HepG2 (cell line): ENCODE data around the gene UXS1. TPM values are rescaled to one million over a fixed set of nuclear protein-coding genes. Genes with fewer than 3 reads are reported as not detected.

Experiments used
- ATAC-seq: fragments of 200-7000 bp; cut with Tn5 transposase; 3 replicates; pipeline ENCODE4 v1.9.1; 2020; ENCODE audit warnings: mild to moderate bottlenecking, moderate library complexity
- BruUV-seq: library from RNA; stranded (reverse); fragments of 400-500 nt; replicated peaks from 2 replicates; lab custom pipeline; 2021; lab: Mats Ljungman, UMichigan
- CTCF ChIA-PET: fragments of 300-600 bp; formaldehyde crosslinking; extraction: SDS; loops from one replicate; lab custom pipeline; 2021; ENCODE audit warnings: low total read pairs, inconsistent platforms, low intra/inter-chr PET ratio; lab: Yijun Ruan, JAX
- POLR2A ChIA-PET: fragments of 350-600 bp; sonication (Branson Sonifier 250); formaldehyde crosslinking; loops from one replicate; lab custom pipeline; 2020; ENCODE audit warnings: antibody characterized with exemption, inconsistent platforms; lab: Yijun Ruan, JAX
- DNase-seq: peaks from one replicate; pipeline ENCODE4 v3.0.0-alpha.2; 2015; ENCODE audit warnings: low spot score
- FAIRE-seq: peaks from 3 replicates; lab custom pipeline; 2011; peaks lifted over from hg19 to GRCh38; lab: Jason Lieb, UNC
- H2AFZ ChIP-seq: one replicate; pipeline ENCODE4 v1.6.1; 2011; ENCODE audit warnings: low read length, inconsistent platforms
- H3K27ac ChIP-seq: fragments of 300-600 bp; 3 replicates; pipeline ENCODE4 v1.8.0; 2011; ENCODE audit warnings: mixed run types, mild to moderate bottlenecking, mixed read lengths, low read length, inconsistent platforms; ENCODE audit not compliant: insufficient read depth; ENCODE audit errors: extremely low read length
- H3K27me3 ChIP-seq, 2 experiments: fragments of 200-600 bp in 1 of 2; 2 replicates in 1 of 2; 3 replicates in 1 of 2; pipeline versions ENCODE4 v1.6.0 to v1.8.0; 2011; ENCODE audit warnings: low read length in 2 of 2, mild to moderate bottlenecking in 2 of 2, moderate library complexity in 2 of 2, inconsistent platforms in 1 of 2; ENCODE audit not compliant: insufficient read depth in 2 of 2, control insufficient read depth in 1 of 2
- H3K36me3 ChIP-seq, 2 experiments: fragments of 200-600 bp in 1 of 2; replicated peaks in 1 of 2; 2 replicates in 1 of 2; 3 replicates in 1 of 2; pipeline versions ENCODE4 v1.5.1 to v1.8.0; 2011; ENCODE audit warnings: low read length in 2 of 2, inconsistent platforms in 1 of 2; ENCODE audit not compliant: insufficient read depth in 2 of 2, control insufficient read depth in 1 of 2
- H3K4me1 ChIP-seq: 2 replicates; pipeline ENCODE4 v1.5.1; 2012; ENCODE audit warnings: low read length, inconsistent platforms; ENCODE audit not compliant: insufficient read depth
- H3K4me2 ChIP-seq: 2 replicates; pipeline ENCODE4 v1.6.0; 2011; ENCODE audit warnings: low read depth, low read length, inconsistent platforms
- H3K4me3 ChIP-seq, 3 experiments: fragments of 200-600 bp in 1 of 3; sonication (generic), shearing (Covaris generic) in 1 of 3; replicated peaks in 1 of 3; 2 replicates each; pipeline ENCODE4 v1.5.1; 2011 to 2016; ENCODE audit warnings: low read length in 3 of 3, inconsistent platforms in 2 of 3, low read depth in 2 of 3, mild to moderate bottlenecking in 2 of 3, control low read depth in 1 of 3, mixed read lengths in 1 of 3; ENCODE audit not compliant: insufficient read depth in 1 of 3
- H3K79me2 ChIP-seq: one replicate; pipeline ENCODE4 v1.6.1; 2011; ENCODE audit warnings: low read length, inconsistent platforms; ENCODE audit not compliant: insufficient read depth
- H3K9ac ChIP-seq: 2 replicates; pipeline ENCODE4 v1.6.0; 2011; ENCODE audit warnings: mild to moderate bottlenecking, low read depth, low read length, inconsistent platforms; ENCODE audit not compliant: insufficient read depth
- H3K9me3 ChIP-seq: 2 replicates; pipeline ENCODE4 v1.5.1; 2012; ENCODE audit warnings: mild to moderate bottlenecking, low read length
- H4K20me1 ChIP-seq: 2 replicates; pipeline ENCODE4 v1.6.0; 2011; ENCODE audit warnings: inconsistent platforms, mild to moderate bottlenecking, low read length, moderate library complexity; ENCODE audit not compliant: insufficient read depth
- CEBPG ChIP-seq: IDR thresholded peaks from 2 replicates; pipeline ENCODE4 v1.6.1; 2016
- FOXK2 ChIP-seq: fragments of 450-650 bp; IDR thresholded peaks from 2 replicates; pipeline ENCODE4 v1.6.1; 2016
- GTF3A ChIP-seq: sonication (generic); formaldehyde crosslinking; conservative IDR thresholded peaks from 2 replicates; pipeline ENCODE4 v1.4.0; 2020; ENCODE audit warnings: mild to moderate bottlenecking, missing genetic modification reagents
- IRX3 ChIP-seq: sonication (generic); formaldehyde crosslinking; IDR thresholded peaks from 2 replicates; pipeline ENCODE4 v1.8.1; 2023; ENCODE audit warnings: mild to moderate bottlenecking, low read depth, missing genetic modification reagents, borderline replicate concordance
- KDM1A ChIP-seq: IDR thresholded peaks from 2 replicates; pipeline ENCODE4 v1.6.1; 2016; ENCODE audit warnings: missing compliant biosample characterization
- KDM3A ChIP-seq: IDR thresholded peaks from 2 replicates; pipeline ENCODE4 v1.6.1; 2018; ENCODE audit warnings: low read depth, missing compliant biosample characterization
- NFATC3 ChIP-seq: sonication (generic); formaldehyde crosslinking; IDR thresholded peaks from 2 replicates; pipeline ENCODE4 v1.5.1; 2020; ENCODE audit warnings: mild to moderate bottlenecking, missing genetic modification reagents
- PAX8 ChIP-seq: sonication (generic); formaldehyde crosslinking; IDR thresholded peaks from 2 replicates; pipeline ENCODE4 v1.8.0; 2022; ENCODE audit warnings: mild to moderate bottlenecking, missing genetic modification reagents, borderline replicate concordance
- RORA ChIP-seq: sonication (generic); formaldehyde crosslinking; IDR thresholded peaks from 2 replicates; pipeline ENCODE4 v1.5.0; 2020; ENCODE audit warnings: mild to moderate bottlenecking, missing genetic modification reagents, moderate library complexity
- TCF7 ChIP-seq: sonication (generic); IDR thresholded peaks from 2 replicates; pipeline ENCODE4 v1.6.1; 2016; ENCODE audit warnings: antibody characterized with exemption, low read depth
- ZNF432 ChIP-seq: sonication (generic); formaldehyde crosslinking; IDR thresholded peaks from 2 replicates; pipeline ENCODE4 v1.5.0; 2020; ENCODE audit warnings: missing genetic modification reagents, mild to moderate bottlenecking, borderline replicate concordance
- ZNF549 ChIP-seq: sonication (generic); formaldehyde crosslinking; IDR thresholded peaks from 2 replicates; pipeline ENCODE4 v1.5.0; 2020; ENCODE audit warnings: missing genetic modification reagents
- ZNF850 ChIP-seq: sonication (generic); formaldehyde crosslinking; conservative IDR thresholded peaks from 2 replicates; pipeline ENCODE4 v1.9.0; 2021; ENCODE audit warnings: mild to moderate bottlenecking, missing genetic modification reagents
- WGBS: methylation state at CpG from one replicate; pipeline ENCODE4 v1.1.6; 2017; ENCODE audit warnings: low lambda C conversion rate; 5-methylcytosine and 5-hydroxymethylcytosine counted together
- in situ Hi-C: cut with HindIII; loops from 2 replicates; pipeline ENCODE4 v1.10.0; 2017; ENCODE audit warnings: low pct_unique_long_range_greater_than_20kb; ENCODE audit not compliant: extremely low pct_ligation_motif_present
- intact Hi-C: fragments of 100-400 bp; cut with micrococcal nuclease; formaldehyde crosslinking; loops from one replicate; pipeline ENCODE4 v1.10.0; 2022; ENCODE audit not compliant: unreplicated experiment
- polyA plus RNA-seq, 8 experiments: library from polyadenylated mRNA; depleted of rRNA in 3 of 8; stranded (reverse) in 7 of 8; unstranded in 1 of 8; fragments of >200 nt; fragmentation: Illumina TruSeq in 4 of 8; extraction: Trizol in 4 of 8; gene quantifications; 2 replicates each; pipeline versions ENCODE4 v1.2.1 to v1.2.3, GENCODE V29; 2011 to 2016; ENCODE audit warnings: low read depth in 4 of 8, missing spikeins in 1 of 8, mixed read lengths in 1 of 8; ENCODE audit not compliant: insufficient read depth in 1 of 8
- total RNA-seq, 5 experiments: library from RNA; depleted of rRNA; stranded (reverse); fragments of >200 nt; fragmentation: Illumina TruSeq; extraction: Trizol; gene quantifications; 2 replicates each; pipeline ENCODE4 v1.2.3, GENCODE V29; 2016; ENCODE audit warnings: low read depth in 1 of 5
- TF ChIP-seq, protein P1 (sequence below): sonication (generic); formaldehyde crosslinking; IDR thresholded peaks from 2 replicates; pipeline ENCODE4 v1.5.0; 2020; ENCODE audit warnings: missing genetic modification reagents, mild to moderate bottlenecking, borderline replicate concordance
- TF ChIP-seq, protein P2 (sequence below): fragments of 450-650 bp; IDR thresholded peaks from 2 replicates; pipeline ENCODE4 v1.6.1; 2016
- TF ChIP-seq, protein P3 (sequence below): IDR thresholded peaks from 2 replicates; pipeline ENCODE4 v1.6.1; 2018; ENCODE audit warnings: missing genetic modification reagents

Gene UXS1
- total and polyA plus RNA-seq, 2 of the 13 experiments (the other 11 are each of a cell fraction or from before 2014, with no cell fraction given), result 53.3 to 110 TPM

DNA sequence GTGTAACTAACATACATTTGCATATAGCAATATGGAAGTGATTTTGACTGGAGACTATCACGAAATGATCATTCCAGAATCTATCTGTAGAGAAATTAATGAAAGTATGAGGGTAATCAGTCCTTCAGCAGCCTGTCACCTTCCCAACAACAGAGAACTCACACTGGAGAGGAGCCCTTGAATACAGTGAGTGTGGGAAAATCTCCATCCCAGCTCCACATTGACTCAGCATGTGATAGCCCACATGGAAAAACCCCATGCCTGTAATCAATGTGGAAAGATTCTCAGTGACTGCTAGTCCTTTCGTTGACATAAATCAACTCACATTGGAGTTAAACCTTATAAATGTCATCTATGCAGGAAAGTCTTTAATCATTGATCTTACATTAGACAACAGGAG is 13.1 kb upstream of the UXS1 start:
- DNase-seq (no peak), ATAC-seq (no peak), FAIRE-seq (no peak)
- Histone ChIP-seq H3K9me3 (no peaks in the 10 kb centered on the region), H3K4me1 (no peaks in the 10 kb centered on the region), H4K20me1 (no peaks in the 10 kb centered on the region), H3K27ac (no peak overlapping the region), H3K4me2 (no peak overlapping the region), H2AFZ (no peak overlapping the region), H3K27me3 (peaks cover 0 to 8% of the 10 kb centered on the region in 2 experiments; a peak in 3 of 5 replicates), H3K36me3 (no peaks in the 10 kb centered on the region), H3K4me3 (no peak overlapping the region), H3K9ac (no peak overlapping the region), H3K79me2 (no peaks in the 10 kb centered on the region)
- ChIA-PET CTCF (no interaction called here), POLR2A (no interaction called here)
- no TSS peak for BruUV-seq
- intact Hi-C loops (no loop called here), in situ Hi-C loops (no loop called here)
- 3% methylated on average over 2 of the region's 2 CpGs for WGBS
- no peak for TF ChIP-seq ZNF549
- TF ChIP-seq ZNF850 (CRISPR knock-in tag), result no peak
- TF ChIP-seq, protein P1, sequence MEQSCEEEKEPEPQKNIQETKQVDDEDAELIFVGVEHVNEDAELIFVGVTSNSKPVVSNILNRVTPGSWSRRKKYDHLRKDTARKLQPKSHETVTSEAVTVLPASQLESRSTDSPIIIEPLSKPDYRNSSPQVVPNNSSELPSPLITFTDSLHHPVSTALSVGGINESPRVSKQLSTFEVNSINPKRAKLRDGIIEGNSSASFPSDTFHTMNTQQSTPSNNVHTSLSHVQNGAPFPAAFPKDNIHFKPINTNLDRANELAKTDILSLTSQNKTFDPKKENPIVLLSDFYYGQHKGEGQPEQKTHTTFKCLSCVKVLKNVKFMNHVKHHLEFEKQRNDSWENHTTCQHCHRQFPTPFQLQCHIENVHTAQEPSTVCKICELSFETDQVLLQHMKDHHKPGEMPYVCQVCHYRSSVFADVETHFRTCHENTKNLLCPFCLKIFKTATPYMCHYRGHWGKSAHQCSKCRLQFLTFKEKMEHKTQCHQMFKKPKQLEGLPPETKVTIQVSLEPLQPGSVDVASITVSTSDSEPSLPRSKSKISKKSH (CRISPR knock-in tag), result no peak
- no peak for TF ChIP-seq CEBPG
- no peak for TF ChIP-seq TCF7

DNA sequence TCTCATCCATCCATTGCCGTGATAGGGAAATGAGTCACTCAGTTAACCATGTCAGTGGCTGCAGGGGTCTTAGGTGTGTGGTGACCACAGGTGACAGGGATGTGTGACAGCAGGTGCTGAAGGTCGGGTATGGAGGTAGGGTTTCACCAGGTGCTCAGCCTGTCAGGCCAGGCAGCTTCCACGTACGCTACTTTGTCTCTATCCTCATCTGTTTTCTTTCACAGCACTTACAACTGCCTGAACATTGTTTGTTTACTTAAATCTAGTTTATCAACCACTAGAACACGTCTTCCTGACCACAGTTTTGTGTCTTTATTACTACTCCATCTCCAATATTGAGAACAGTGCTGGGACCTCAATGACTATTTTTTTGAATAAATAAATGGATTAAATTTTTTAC is 11.4 kb upstream of the UXS1 start:
- Histone ChIP-seq H3K27me3 (peaks cover 0 to 5% of the 10 kb centered on the region in 2 experiments; a peak in 2 of 5 replicates), H4K20me1 (no peaks in the 10 kb centered on the region), H3K4me2 (no peak overlapping the region), H3K9me3 (no peaks in the 10 kb centered on the region), H3K9ac (no peak overlapping the region), H3K36me3 (no peaks in the 10 kb centered on the region), H3K4me3 (no peak overlapping the region), H3K79me2 (no peaks in the 10 kb centered on the region), H3K4me1 (no peaks in the 10 kb centered on the region)
- no peak for DNase-seq
- no peak for FAIRE-seq
- intact Hi-C loops (no loop called here), in situ Hi-C loops (no loop called here)
- BruUV-seq, result no TSS peak
- ChIA-PET POLR2A (no interaction called here), CTCF (no interaction called here)
- no peak for ATAC-seq
- 25% methylated on average over 4 of the region's 5 CpGs for WGBS
- TF ChIP-seq KDM1A, result no peak
- no peak for TF ChIP-seq ZNF432 (CRISPR knock-in tag)
- TF ChIP-seq, protein P2, sequence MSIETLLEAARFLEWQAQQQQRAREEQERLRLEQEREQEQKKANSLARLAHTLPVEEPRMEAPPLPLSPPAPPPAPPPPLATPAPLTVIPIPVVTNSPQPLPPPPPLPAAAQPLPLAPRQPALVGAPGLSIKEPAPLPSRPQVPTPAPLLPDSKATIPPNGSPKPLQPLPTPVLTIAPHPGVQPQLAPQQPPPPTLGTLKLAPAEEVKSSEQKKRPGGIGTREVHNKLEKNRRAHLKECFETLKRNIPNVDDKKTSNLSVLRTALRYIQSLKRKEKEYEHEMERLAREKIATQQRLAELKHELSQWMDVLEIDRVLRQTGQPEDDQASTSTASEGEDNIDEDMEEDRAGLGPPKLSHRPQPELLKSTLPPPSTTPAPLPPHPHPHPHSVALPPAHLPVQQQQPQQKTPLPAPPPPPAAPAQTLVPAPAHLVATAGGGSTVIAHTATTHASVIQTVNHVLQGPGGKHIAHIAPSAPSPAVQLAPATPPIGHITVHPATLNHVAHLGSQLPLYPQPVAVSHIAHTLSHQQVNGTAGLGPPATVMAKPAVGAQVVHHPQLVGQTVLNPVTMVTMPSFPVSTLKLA, result no peak
- TF ChIP-seq PAX8 (CRISPR knock-in tag), result no peak
- TF ChIP-seq, protein P3, sequence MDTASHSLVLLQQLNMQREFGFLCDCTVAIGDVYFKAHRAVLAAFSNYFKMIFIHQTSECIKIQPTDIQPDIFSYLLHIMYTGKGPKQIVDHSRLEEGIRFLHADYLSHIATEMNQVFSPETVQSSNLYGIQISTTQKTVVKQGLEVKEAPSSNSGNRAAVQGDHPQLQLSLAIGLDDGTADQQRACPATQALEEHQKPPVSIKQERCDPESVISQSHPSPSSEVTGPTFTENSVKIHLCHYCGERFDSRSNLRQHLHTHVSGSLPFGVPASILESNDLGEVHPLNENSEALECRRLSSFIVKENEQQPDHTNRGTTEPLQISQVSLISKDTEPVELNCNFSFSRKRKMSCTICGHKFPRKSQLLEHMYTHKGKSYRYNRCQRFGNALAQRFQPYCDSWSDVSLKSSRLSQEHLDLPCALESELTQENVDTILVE (CRISPR knock-in tag), result no peak
- no peak for TF ChIP-seq FOXK2
- no peak for TF ChIP-seq GTF3A (CRISPR knock-in tag)
- no peak for TF ChIP-seq RORA
- no peak for TF ChIP-seq IRX3
- TF ChIP-seq NFATC3 (CRISPR knock-in tag), result no peak
- TF ChIP-seq KDM3A (CRISPR knock-in tag), result no peak
- TF ChIP-seq, all 625 proteins: peak for 0
- no peak overlapping the region for H2AFZ ChIP-seq
- H3K27ac ChIP-seq, result no peak overlapping the region
